SH-SY5Y (cell line): ENCODE data around the gene ADCYAP1R1.

Source experiments
- GATA2 ChIP-seq: IDR thresholded peaks from 2 replicates; pipeline ENCODE4 v1.6.1; 2011; ENCODE audit warnings: mild to moderate bottlenecking, low read depth, low read length
- GATA3 ChIP-seq: IDR thresholded peaks from 2 replicates; pipeline ENCODE4 v1.6.1; 2011; ENCODE audit warnings: low read depth, mild to moderate bottlenecking, low read length, moderate library complexity

Gene ADCYAP1R1

DNA sequence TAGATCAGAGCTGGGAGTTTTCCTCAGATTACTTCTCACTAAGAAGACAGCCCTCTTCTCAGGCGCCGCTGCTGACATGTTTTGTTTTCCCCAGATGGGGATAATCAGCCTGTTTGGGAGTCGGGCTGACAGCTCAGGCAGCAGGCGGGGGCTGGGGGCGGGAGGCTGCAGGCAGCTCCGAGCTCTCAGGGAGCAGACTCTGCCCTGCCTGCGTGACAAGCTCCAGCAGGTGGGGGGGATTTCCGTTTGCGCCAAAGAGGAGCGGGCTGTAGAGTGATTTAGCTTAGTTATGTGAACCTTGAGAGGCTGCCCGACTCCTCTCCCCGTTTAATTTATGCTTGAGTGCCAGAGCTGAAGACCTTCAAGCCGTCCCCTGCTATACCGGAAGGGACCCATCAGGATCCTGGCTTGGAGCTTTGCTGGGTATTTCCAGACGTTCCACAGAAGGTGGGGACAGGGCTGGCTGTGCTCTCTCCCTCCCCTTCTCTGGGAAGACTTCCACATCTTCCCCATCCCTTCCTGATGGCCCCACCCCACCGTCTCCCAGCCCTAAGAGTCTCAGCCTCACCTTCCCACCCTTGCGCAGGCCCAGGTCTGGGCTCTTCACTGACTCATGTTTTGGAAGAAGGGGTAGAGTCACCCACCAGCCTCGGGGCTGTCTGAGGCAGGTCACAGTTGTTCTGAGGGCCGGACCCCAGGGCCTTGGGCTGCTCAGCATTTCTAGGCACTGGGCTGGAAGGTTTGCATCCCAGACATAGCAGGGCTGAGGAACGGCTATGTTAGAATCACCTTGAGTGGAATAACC lies 24.7 kb upstream of the ADCYAP1R1 start:
- no peak for TF ChIP-seq GATA3
- TF ChIP-seq GATA2: no peak

DNA sequence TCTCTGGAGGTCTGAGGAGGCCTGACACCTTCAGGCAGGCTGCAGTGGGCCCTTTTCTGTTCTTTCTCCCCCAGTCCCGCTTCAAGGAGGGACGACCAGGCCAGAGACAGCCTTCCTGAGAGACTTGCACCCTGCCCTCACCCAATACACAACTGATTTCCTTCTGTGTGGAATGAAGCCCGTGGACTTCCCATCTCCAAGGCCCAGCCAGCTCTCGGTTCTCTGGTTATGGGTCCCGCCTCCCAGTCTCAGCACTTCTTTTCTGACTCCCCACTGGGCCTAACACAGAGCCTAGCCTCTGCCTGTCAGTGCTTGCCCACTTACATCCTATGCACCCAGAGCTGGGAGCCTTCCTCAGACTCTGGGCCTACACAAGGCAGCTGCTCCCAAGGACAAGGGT lies 24.1 kb upstream of the ADCYAP1R1 start:
- TF ChIP-seq GATA3 (no peak), GATA2 (no peak)

DNA sequence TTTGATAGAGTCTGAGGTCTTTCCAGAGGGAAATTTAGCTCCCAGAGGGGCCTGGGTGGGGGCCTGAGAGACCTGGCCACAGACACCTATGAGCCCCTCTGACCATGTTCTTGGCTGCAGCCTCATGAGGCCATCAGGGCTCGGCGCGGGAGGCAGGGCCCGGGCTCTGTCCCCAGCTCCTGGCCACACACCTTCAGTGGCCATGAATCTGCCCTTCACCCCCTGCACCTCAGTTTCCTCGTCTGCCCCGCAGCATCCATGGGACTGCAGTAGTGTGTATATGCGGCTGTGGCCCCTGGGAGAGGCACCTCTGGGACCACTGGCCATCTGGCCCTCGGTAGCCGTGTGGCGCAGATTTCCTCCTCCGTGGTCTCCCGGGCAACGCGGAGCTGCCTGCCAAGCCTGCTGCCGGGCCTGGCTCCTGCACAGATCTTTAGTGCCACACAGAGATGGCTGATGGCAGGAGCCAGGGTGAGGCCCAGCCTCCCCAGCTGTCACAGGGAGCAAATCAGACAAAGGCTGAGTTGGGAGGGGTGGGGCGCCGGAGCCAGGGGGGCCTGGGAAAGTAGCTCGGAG lies 23.6 kb upstream of the ADCYAP1R1 start:
- no peak for TF ChIP-seq GATA2
- TF ChIP-seq GATA3: no peak

DNA sequence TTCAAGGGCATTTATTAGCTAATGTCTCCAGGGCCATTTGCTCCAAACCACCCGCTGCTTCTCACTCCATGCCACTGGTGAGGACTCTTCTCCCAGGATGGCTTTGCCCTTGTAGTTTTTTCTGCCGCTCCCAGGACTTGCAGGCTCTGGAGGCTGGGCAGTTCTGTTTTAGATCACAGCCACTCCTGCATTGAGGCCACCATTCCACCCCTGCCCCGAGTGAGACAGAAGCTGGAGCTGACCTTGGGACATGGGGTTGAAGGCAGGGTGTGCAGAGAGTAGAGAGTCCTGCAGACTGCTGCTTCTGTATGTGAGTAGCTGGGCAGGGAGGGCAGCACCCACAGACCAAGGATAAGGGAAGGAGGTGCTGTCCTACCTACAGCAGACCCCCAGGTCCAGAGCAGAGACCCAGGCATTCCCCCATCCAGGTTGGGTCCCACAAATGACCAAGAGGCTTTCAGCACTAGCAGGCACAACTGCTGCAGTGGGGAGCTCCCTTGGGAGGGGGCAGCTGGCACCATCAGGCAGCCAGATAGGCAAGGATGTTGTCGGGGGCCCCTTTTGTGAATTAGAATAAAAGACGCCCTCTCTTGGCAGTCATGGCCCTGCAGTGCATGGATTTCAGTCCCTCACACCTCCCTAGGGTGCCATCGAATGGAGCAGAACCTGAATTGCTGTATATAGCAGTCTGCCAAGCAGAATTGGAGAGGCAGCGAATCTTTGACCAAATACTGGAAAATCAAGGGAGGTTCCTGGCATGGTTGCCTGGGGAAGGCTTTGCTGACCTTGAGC lies 22.7 kb upstream of the ADCYAP1R1 start:
- no peak for TF ChIP-seq GATA3

DNA sequence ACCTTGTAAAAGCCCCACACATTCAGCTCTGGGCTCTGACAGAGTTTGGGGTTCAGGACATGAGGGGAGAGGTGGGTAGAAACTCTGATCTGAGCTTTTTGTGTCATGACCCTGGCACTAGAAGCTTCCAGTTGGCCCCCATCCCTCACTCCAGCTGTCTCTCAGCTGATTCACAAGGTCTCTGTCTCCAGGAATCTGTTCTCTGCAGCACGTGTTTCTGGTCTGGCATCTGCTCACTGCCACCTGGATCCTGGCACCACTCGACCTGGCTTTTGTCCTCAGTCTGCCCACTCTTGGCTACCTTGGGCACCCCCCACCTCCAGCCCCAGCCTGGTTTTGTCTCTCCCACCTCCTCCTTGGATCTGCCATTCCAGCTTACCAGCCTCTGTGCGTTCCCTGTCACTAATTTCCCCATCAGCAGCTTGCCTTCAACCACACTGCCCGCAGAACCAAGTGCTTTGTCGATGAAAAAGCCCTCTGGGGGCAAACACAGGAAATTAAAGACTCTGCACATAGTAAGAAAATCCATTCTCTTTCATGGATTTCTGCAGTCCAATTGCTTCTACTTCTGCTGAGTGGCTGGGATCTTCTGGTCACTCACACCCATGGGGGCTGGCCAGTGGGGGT lies 18.3 kb upstream of the ADCYAP1R1 start:
- TF ChIP-seq GATA3 (no peak), GATA2 (no peak)

DNA sequence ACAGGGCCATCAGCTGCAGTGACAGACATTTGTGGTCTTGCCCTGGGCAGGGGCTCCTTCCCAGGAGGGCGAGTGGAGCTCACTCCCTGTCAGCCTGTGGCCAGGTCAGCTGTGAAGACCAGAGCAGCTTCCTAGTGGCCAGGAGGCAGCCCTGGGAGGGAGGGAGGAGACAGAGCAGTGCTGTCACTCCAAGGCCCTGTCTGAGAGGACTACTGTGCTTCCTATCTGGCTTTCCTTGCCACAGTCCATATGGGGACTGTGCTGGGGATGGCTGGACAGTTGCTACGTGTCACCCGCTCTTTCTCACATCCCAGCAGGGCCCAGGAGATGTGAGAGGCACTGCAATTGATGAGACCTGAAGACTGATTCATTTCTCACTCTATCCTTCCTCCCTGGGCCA lies 15.2 kb upstream of the ADCYAP1R1 start:
- no peak for TF ChIP-seq GATA2
- TF ChIP-seq GATA3: no peak

DNA sequence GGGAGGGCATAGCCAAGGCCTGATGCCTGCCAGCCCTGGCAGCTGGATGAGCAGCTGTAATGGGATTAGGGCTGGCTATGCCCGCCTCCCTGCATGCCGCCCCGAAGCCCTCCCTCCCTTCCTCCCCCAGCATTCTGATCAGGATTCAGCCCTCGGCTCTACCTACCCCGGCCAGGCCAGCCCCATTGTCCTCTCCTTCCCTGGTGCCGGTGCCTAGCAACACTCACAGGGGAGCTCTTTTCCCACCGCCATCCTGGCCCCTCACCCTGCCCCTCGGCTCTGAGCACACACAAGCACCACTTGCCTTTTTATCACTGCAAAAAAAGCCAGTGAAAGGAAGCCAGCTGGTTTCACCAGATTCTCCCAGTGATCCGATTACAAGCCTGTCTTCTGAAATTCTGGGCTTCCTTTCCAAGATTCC lies 9.0 kb upstream of the ADCYAP1R1 start:
- TF ChIP-seq GATA3 (no peak), GATA2 (0 out of 2 replicates have a peak, but pooled peaks have one; percentile 30)

DNA sequence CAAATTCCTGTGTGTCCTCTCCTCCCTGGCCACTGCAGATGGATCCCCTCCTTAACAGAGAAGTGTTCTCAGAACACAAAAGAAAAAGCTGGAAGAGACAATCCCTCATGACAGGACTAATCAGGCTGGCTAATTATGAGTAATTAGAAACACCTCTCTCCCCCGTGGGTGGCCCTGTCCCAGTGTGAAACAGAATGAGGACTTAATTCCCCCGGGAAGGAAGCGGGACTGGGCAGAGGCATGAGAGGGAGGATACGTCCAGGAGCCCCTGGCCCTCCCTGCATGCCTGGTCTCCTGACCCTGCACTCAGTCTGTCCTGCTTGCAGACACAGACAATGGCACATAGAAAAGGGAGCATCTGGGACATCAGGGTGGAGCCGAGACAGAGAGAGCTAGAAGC lies 7.6 kb upstream of the ADCYAP1R1 start:
- no peak for TF ChIP-seq GATA2
- TF ChIP-seq GATA3: no peak

DNA sequence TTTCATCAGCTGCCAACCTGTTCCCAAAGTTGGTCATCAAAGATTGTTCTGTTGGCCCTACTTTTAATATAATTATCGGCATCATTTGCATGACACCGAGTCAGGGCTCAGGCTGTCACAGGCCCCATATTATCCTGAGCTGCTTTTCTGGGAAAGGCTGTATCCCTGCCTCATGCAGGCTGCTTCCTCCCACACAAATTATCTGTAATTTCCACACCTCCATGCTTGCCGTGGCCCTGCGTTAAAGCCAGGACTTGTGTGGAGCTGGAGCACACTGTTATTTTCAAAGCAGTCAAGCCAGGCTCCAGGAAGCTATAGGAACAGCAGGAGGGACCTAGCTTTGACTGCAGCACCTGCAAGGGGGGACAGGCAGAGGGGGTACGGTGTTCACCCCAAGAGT lies 5.4 kb upstream of the ADCYAP1R1 start:
- TF ChIP-seq GATA3 (no peak), GATA2 (no peak)

DNA sequence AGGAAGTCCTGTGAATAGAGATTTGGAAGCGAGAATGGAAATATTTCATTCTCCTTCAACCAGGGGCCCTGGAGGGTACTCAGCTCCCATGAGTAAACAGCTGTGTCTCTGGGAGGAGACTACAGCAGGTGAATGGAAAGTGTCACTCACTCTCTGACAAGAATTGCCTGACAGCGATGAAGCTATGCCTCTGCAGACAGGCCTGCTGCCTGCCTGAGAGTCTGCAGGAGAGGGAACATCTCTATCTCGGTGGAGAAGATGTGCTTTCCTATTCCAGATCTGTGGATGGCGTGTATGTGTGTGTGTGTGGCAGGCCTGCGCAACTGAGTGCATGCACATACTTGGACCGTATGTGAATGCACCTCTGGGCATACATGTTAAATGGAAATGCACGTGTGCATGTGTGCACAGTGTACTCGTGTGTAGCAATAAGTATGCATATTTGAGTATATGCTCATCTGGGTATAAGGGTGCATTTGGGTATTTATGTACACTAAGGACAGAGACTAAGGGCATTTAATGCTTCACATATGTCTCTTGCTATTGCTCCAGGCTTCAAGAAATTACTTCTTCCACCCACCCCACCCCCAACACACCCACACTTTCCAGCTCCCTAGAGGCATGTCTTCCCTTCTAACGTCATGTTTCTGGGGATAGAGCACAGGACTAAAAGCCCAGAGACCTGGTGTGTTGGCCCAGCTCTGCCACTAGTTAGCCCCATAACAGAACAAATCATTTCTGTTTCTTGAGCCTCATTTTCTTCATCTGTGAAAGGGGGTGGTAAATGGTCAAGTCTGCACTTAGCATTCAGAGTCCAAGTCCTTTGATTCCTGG lies 4.6 kb upstream of the ADCYAP1R1 start:
- no peak for TF ChIP-seq GATA3
- no peak; the same call in 1 of the 2 replicates for TF ChIP-seq GATA2

DNA sequence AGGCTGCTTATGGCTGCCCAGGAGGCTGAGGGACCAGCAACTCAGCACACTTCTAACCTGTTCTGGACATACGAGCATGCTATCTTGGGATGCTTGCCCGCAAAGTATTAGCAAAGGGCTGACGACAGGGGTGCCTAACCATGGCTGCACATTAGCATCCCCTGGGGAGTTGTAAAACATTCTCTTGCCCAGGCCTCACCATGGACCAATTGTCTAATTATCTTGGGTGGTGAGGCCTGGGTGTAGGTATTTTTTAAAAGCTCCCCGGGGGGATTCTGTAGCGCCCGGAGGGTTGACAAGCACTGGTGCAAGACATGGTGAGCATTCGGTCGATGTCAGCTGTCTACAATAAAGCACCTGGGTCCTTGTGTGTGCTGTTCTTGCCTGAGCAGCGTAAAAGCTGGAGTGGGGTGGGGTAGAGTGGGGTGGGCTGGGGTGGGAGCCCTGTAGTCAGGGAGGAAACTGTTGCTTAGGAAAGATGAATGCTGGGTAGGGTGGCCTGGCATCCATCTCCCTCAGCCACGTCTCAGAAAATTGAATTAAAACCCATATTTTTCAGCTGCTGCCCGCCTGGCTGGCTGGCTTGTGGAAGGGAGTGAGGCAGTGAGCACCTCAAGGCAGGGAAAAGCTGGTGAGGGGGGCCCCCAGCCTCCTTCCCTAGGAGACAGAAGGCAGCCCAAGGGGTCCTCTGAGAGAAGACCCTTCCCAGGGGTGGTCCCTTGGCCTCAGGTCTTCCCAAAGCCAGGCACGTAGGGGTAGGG lies 2.9 kb upstream of the ADCYAP1R1 start:
- TF ChIP-seq GATA2: no peak
- TF ChIP-seq GATA3: no peak

DNA sequence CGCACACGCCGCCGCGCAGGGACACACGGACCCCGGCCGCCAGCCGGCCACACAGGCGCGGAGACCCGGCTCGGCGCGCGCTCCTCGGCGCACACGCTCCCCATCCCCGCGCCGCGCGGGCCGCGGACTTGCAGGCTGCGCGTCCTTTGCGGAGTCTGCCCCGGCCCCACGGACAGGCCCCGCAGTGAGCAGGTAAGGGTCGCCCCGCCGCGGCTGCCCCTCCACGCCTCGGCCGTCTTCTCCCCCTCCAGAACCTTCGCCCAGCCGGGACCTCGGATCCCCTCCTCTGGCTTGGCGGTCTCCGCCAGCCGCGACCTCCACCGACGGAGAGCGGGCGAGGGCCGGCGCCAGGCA lies 356 bp downstream of the ADCYAP1R1 start:
- no peak for TF ChIP-seq GATA3
- TF ChIP-seq GATA2: no peak
